DMS53 treated with DMSO at 0.1 percent for 48 hours (cell line): Measurements from ENCODE around the gene ANXA10.
"Not testable (repeated sequence)": the region's sequence is repeated elsewhere in the genome, so short reads cannot be mapped to it uniquely, and the experiment has no call there.

ENCODE experiments used
- DNase-seq: peaks from one replicate; lab custom pipeline; 2025; ENCODE audit not compliant: unreplicated experiment; lab: John Stamatoyannopoulos, UW

ANXA10 gene

GRCh38 chr4:168118116-168118655 is 25.8 kb downstream of the ANXA10 start:
- DNase-seq: no peak

- no peak for DNase-seq
Observed at GRCh38 chr4:168119100-168119499, 26.8 kb downstream of the ANXA10 start.

DNA sequence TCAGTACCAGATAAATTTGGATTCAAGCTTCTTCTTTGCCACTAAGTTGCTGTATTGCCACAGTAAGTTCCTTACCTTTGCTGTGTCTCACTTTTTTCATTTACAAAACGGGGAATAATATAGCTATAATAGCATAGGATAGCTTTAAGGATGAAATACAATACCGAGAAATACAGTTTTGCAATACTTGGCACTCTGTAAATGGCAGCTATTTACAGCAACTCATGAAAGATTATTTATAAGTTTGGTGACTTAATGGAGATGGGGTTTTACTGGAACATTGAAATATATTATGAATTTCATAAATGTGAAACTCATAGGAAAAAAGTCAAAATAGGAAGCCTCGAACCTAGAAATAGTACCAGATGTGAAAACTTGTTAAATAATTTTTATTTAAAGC is 27.6 kb downstream of the ANXA10 start:
- DNase-seq: no peak

DNA sequence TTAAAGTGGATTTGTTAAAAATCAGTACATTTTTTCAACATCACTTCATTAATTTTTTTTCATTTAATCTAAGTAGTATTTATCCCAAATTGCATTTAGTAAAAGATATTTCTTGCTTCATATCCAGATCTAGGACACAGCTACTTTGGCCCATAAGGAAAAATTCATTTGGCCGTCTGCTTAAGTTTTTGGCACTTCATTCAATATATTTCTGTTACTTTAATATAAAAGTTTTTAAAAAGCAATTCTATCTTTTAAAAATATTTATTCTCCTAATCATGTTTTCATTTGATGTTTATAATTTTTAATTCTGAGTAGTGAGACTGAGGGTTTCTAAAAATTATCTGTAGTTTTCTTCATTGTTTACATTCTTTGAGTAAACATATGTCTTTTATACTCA is 28.5 kb downstream of the ANXA10 start:
- DNase-seq: no peak

GRCh38 chr4:168124008-168124641 is 31.8 kb downstream of the ANXA10 start:
- DNase-seq: no peak

DNA sequence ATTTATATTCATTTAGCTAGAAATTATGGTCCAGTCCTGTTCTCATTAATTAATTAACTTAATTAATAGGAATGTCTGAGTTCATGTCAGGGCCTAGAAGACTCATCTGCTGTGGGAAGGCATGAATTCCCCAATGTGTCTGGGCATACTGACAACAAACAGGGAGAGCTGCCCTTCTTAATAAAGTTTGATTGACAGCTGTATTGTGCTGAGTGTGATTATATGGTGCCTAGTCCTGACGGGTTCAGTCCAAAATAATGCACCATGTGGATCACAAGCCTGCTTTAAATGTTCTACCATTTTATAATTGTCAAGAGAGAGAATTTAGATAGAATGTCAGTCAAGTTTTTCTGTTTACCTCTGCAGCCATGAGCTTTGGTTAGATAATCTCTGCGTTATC is 34.6 kb downstream of the ANXA10 start:
- no peak for DNase-seq

DNA sequence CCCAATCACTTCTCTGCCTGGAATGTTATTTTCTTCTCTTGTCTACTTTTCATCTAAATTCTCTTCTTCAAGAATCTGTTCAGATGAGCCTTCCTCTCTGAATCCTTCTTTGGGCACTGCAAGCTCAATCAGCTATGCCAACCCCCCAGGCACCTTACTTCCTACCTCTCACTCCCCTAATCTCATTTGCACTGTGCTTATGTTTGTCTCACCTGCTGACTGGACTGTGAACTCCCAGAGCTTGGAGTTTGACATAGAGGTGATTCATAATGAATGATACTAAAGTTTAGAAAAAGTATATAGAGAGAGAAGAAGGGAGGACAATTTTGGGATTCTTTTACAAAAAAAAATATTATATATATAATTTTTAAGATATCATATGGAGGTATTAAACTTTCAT is 36.3 kb downstream of the ANXA10 start:
- DNase-seq: no peak

DNA sequence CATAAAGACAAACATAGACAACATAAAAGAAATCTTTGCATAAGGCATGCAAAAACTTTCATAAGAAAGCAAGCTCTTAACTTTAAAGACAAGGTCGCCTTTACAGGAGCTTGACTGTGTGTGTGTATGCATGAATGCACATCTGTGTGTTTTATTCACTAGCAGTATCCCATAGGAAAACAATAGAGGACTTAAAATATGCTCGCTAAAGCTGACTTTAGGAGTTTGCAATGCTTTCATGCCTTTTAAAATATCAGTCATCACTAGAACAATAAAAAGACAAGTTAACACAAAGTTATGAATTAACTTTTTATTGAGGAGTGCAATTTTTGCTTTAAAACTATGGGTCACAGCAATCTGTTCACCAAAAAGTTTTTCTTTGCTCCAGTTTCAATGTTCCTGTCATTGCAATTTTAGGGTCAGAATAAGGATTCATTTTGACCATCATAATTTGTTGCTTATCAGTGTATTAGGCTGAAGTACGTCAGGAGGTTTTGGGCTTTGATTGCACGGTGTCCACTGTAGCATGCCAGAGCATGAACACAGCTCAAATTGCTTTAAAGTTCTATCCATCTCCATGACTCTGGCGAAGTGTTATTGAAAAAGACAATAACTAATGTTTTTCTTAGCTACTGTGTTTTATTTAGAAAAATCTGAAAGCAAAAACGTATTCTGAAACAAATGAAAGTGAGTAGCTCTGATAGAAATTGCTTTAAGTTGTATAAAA is 36.9 kb downstream of the ANXA10 start:
- no peak for DNase-seq

DNA sequence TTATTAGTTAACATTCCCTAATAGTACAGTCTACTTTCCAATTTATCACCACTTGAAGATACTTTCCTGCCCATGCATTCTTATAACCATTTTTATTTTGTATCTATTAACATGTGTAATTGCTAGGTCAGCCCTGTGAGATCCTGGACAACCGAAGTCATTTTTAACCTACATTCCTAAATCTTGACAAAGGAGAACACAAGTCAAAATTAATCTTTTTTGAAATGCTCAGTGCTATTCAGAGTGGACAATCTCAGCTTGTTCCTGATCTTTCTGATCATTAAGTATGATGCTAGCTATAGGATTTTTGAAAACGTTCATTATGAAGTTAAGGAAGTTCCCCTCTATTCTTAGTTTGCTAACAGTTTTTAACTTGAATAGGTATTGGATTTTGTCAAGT is 37.5 kb downstream of the ANXA10 start:
- no peak for DNase-seq

- DNase-seq: no peak
Observed at GRCh38 chr4:168131196-168131595, 38.9 kb downstream of the ANXA10 start.

DNA sequence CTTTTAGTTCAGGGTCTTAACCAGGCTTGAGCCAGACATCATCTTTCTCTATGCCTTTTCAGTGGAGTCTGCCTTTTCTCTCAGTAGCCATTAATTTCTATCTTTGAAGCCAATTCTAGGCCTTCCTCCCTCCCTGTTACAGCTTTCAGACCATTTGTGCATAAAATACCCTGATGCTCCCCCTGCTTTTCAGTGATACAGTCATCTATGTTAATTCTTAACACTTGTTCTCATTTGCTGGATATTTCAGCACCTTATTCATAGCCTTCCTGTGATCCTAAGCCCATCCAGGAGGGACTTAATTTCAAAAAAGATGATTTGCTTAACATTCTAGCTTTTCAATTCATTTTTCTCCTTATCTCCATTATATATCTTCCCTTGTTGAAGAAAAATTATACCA is 42.3 kb downstream of the ANXA10 start:
- DNase-seq: no peak

DNA sequence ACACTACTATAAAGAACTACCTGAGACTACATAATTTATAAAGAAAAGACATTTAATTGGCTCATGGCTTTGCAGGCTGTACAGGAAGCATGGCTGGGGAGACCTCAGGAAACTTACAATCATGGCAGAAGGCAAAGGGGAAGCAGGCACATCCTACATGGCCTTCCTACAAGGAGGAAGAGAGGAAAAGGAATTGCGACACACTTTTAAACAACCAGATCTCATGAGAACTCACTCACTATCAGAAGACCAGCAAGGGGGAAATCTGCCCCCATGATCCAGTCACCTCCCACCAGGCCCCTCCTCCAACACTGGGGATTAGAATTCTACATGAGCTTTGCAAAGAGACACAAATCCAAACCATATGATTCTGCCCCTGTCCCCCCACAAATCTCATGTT is 43.5 kb downstream of the ANXA10 start:
- not testable (repeated sequence) for DNase-seq

- DNase-seq: not testable (repeated sequence)
Observed at GRCh38 chr4:168137695-168138094, 45.4 kb downstream of the ANXA10 start.

GRCh38 chr4:168138143-168138542 is 45.8 kb downstream of the ANXA10 start:
- no peak for DNase-seq

- DNase-seq: no peak
Observed at GRCh38 chr4:168139336-168139735, 47.0 kb downstream of the ANXA10 start.

GRCh38 chr4:168141733-168142132 is 49.4 kb downstream of the ANXA10 start:
- no peak for DNase-seq

DNA sequence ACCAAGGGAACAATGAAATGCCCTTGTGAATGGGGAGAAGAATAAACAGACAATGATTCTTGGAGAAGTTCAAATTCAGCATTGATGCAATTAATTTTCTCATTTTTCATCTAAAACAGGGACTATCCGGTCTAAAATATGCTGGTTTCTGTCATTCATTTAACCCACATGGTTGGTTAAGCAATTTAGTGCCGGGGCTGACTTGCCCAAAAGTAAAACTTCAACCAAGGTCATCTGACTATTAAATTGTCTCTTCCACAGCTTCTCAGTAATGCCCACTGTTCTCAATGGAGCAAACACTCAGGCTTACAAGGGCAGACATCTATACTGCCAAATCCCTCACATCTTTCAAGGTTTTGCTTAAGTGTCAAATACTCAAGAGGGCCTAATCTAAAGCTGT is 51.3 kb downstream of the ANXA10 start:
- no peak for DNase-seq

- DNase-seq: no peak
Observed at GRCh38 chr4:168150420-168151050, 58.2 kb downstream of the ANXA10 start.

GRCh38 chr4:168151327-168151726 is 59.0 kb downstream of the ANXA10 start:
- no peak for DNase-seq

DNA sequence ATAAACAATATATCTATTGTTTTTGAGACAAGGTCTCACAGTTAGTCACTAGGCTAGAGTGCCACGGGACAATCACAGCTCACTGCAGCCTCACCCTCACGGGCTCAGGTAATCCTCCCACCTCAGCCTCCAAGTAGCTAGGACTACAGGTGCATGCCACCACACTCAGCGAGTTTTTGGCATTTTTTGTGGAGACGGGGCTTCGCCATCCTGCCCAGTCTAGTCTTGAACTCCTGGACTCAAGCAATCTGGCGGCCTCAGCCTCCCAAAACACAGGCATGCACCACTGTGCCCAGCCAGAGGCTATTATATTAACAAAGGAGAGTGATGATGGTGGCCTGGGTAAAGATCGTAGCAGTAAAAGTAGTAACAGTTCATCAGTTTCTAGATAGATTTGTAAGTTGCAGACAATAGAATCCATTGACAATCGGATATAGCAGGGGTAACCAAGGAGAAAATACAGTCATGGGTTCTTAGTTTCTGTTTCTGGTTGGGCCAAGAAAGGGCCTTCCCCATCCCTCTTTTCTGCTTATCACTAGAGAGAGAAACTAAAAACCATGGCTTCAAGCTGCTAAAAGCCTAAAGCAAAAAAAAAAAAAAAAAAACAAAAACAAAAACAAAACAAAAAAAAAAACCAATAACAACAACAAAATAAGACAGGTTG is 60.6 kb downstream of the ANXA10 start:
- DNase-seq: no peak

DNA sequence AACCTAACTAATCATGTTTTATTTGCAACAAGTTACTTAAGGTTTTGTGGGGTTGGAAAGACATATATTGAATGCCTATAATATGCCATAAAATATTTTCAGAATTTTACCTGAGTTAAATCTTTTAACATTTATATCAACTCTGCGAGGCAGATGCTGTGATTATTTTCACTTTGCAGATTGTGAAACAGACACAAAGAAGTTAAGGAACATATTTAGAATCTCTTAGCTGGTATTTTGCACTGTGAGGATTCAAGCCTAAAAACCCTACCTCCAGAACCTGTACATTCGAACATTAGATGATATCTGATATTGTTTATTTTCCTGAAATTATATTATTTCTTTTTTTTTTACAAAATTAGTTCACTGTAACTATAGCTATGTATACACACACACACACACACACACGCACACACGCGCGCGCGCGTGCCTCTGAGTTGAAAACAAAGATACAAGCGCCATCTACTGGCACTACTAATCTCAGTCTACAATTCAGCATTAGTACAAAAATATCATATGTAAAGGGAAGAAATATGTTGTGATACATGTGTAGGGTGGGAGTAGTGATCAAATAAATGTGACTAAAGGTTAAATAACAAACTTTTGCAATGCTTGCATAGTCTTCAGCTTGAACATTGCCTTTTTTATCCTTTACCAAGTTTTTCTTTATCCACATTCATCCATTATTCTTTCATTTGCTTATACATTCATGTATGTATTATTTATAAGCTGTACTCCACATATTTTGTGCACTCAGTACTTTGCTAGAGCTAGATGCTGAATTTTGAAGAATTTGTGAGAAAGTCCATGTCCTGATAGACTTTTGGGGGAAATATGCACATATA is 61.5 kb downstream of the ANXA10 start:
- DNase-seq: peak; percentile 44
